Upper lobe of left lung (tissue), 6 donors: ENCODE measurements around the gene PCSK2. TPM values are rescaled to one million over a fixed set of nuclear protein-coding genes. Genes with fewer than 3 reads are reported as not detected.

Source experiments
- ATAC-seq, 2 donors: fragments of 200-7000 bp; cut with Tn5 transposase; one replicate each; pipeline ENCODE4 v1.9.1; 2022; ENCODE audit warnings: mild to moderate bottlenecking in 2 of 2, moderate library complexity in 2 of 2; ENCODE audit not compliant: low FRiP score in 2 of 2
- DNase-seq, 2 donors: peaks; one replicate each; pipeline ENCODE4 v3.0.0-alpha.2; 2019 to 2020
- H3K27ac ChIP-seq, 4 donors: fragments of 200-600 bp; sonication (generic); one replicate each; pipeline ENCODE4 v1.5.1; 2016 to 2019
- H3K27me3 ChIP-seq, 4 donors: fragments of 200-600 bp; sonication (generic); one replicate each; pipeline ENCODE4 v1.5.1; 2017 to 2019
- H3K36me3 ChIP-seq, 4 donors: fragments of 200-600 bp; sonication (generic); one replicate each; pipeline ENCODE4 v1.5.1; 2016 to 2019
- H3K4me1 ChIP-seq, 4 donors: fragments of 200-600 bp; sonication (generic); one replicate each; pipeline ENCODE4 v1.5.1; 2018 to 2019
- H3K4me3 ChIP-seq, 4 donors: fragments of 200-600 bp; sonication (generic); one replicate each; pipeline ENCODE4 v1.5.1; 2017 to 2019; ENCODE audit warnings: mild to moderate bottlenecking in 2 of 4, moderate library complexity in 1 of 4
- H3K9me3 ChIP-seq, 4 donors: fragments of 200-600 bp; sonication (generic); one replicate each; pipeline ENCODE4 v1.5.1; 2018 to 2019
- EP300 ChIP-seq, 4 donors: sonication (generic); formaldehyde crosslinking; IDR thresholded peaks; one replicate each; pipeline ENCODE4 v1.5.1; 2017; ENCODE audit warnings: antibody characterized with exemption in 4 of 4, control low read depth in 2 of 4
- POLR2A ChIP-seq, 4 donors: fragments of 450-650 bp; IDR thresholded peaks; one replicate each; pipeline ENCODE4 v1.5.1; 2016 to 2017; ENCODE audit warnings: antibody characterized with exemption in 4 of 4, mild to moderate bottlenecking in 2 of 4
- POLR2AphosphoS5 ChIP-seq, 2 donors: sonication (generic); formaldehyde crosslinking; IDR thresholded peaks; one replicate each; pipeline ENCODE4 v1.5.1; 2017; ENCODE audit warnings: antibody characterized with exemption in 2 of 2
- WGBS, 2 donors: methylation state at CpG; one replicate each; pipeline ENCODE4 v1.1.5; 2017 to 2018; 5-methylcytosine and 5-hydroxymethylcytosine counted together
- small RNA-seq, 4 donors: library from RNA; depleted of rRNA; stranded (forward); fragments of <200 nt; gene quantifications; one replicate each; pipeline ENCODE3, GENCODE V24; 2016
- total RNA-seq, 6 donors: library from RNA; depleted of rRNA in 4 of 6; stranded (reverse); fragments of >200 nt in 4 of 6; gene quantifications; one replicate each; pipeline versions ENCODE4 v1.1.0 to v1.2.1, GENCODE V29; 2016 to 2021
- TF ChIP-seq, protein P1 (sequence below), 6 experiments: fragments of 450-650 bp in 4 of 6; fragments of 200-600 bp in 2 of 6; sonication (generic) in 2 of 6; IDR thresholded peaks; one replicate each; pipeline ENCODE4 v1.5.1; 2016 to 2019; ENCODE audit warnings: antibody characterized with exemption in 6 of 6
- donor health status: DM: no; HTN: no; CAD: no; lungs with moderate emphysema.
- donor health status: DM: no; HTN: yes; CAD: no; lungs with severe emphysema.

PCSK2 gene
- total RNA-seq, 6 donors from 2014 or later, result 1.4 to 75.3 (median 15.9) TPM

DNA sequence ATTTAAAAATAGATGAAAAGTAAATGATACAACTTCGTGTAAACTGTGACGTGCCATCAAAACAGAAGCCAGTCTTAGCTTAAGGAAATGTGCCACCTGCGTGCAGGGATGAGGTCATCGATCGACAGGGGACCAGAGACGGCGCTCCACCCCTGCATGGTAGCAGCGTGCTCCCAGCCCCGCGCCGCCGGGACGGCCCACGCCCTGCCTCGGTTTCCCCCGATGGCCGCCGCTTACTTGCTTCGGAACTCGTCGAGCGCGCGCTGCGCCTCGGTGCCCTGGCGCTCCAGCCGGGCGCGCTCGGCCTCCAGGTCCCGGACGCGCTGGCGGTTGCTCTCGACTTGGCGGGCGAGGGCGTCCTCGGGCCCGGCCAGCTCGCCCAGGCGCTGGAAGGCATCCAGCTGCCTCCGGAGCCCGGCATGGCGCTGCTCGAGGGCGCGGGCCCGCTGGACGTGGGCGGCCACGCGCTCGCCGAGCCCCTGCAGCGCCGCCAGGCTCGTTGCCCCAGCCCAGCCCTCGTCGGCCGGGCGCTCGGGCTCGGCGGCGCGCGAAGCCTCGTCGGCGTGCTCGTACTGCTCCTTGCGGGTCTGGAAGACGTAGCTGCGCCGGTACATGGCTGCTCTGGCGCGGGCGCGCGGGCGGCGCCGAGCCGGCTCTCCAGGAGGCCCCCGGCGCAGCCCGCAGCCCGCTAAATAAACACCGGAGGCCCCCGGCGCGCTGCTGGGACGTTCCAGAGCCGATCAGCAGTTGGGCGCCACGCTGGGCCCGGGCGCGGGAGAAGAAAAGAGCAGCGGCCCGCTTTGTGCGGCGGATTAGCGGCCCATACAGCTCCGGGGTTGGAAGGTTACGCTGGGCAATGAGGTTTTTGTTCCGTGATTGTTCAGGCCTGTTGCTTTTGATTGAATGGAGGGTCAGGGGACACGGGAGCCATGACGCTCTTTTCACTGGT lies 304.1 kb downstream of the PCSK2 start, which contains the start of gene BFSP1:
BFSP1 (minus strand) TSS at position 664 of the 949 bp plus-strand sequence; CDS start at position 614, 50 bp downstream.
- ATAC-seq (peak; percentile 57 to 84), DNase-seq (peak; percentile 48 to 93)
- TF ChIP-seq POLR2AphosphoS5 (IDR thresholded peaks at IDR 0.05), result no peak
- TF ChIP-seq EP300 (IDR thresholded peaks at IDR 0.05), result no peak
- TF ChIP-seq POLR2A (IDR thresholded peaks at IDR 0.05), result peak in 1 of 4 donors; percentile 12
- TF ChIP-seq, protein P1, sequence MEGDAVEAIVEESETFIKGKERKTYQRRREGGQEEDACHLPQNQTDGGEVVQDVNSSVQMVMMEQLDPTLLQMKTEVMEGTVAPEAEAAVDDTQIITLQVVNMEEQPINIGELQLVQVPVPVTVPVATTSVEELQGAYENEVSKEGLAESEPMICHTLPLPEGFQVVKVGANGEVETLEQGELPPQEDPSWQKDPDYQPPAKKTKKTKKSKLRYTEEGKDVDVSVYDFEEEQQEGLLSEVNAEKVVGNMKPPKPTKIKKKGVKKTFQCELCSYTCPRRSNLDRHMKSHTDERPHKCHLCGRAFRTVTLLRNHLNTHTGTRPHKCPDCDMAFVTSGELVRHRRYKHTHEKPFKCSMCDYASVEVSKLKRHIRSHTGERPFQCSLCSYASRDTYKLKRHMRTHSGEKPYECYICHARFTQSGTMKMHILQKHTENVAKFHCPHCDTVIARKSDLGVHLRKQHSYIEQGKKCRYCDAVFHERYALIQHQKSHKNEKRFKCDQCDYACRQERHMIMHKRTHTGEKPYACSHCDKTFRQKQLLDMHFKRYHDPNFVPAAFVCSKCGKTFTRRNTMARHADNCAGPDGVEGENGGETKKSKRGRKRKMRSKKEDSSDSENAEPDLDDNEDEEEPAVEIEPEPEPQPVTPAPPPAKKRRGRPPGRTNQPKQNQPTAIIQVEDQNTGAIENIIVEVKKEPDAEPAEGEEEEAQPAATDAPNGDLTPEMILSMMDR (IDR thresholded peaks at IDR 0.05), result no peak
- Histone ChIP-seq H3K36me3 (no peaks in the 10 kb centered on the region), H3K27me3 (no peaks in the 10 kb centered on the region), H3K4me1 (peaks cover 3 to 28% (median 8%) of the 10 kb centered on the region in 4 donors), H3K27ac (peak within 1 kb of the TSS; percentile 53 to 84 (median 64)), H3K4me3 (peak within 1 kb of the TSS; percentile 57 to 66 (median 62)), H3K9me3 (no peaks in the 10 kb centered on the region)
- WGBS, 2 donors, result 1 to 7% methylated on average over 11 to 72 of the region's 111 CpGs

DNA sequence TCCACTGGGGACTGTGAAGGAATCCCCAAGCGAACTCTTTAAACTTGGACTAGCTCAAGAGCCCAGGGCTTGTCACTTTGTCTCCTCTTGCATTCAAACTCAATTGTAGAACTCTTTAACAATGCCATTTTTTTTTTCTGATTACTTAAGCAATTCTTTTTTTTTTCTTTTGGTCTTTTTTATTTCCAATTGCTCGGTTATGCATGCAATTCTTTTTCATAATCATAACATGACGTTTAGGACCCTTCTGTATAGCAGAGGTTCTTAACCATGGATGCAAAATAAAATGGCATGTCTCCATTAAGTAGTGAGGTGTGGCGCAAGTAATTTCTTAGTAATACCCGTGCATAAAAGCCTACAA lies 304.8 kb downstream of the PCSK2 start:
- WGBS, 2 donors, result 61 to 65% methylated on average over 5 of the region's 5 CpGs
- Histone ChIP-seq H3K9me3 (no peaks in the 10 kb centered on the region), H3K4me1 (peaks cover 3 to 28% (median 8%) of the 10 kb centered on the region in 4 donors), H3K27me3 (no peaks in the 10 kb centered on the region), H3K36me3 (no peaks in the 10 kb centered on the region), H3K4me3 (peak overlapping the region in 3 of 4 donors; percentile 59 to 66 (median 64)), H3K27ac (peak overlapping the region; percentile 53 to 84 (median 64))
- DNase-seq, result no peak
- no peak for TF ChIP-seq POLR2AphosphoS5 (IDR thresholded peaks at IDR 0.05)
- TF ChIP-seq, protein P1 (IDR thresholded peaks at IDR 0.05), result no peak
- TF ChIP-seq POLR2A (IDR thresholded peaks at IDR 0.05), result no peak
- TF ChIP-seq EP300 (IDR thresholded peaks at IDR 0.05), result no peak
- no peak for ATAC-seq

DNA sequence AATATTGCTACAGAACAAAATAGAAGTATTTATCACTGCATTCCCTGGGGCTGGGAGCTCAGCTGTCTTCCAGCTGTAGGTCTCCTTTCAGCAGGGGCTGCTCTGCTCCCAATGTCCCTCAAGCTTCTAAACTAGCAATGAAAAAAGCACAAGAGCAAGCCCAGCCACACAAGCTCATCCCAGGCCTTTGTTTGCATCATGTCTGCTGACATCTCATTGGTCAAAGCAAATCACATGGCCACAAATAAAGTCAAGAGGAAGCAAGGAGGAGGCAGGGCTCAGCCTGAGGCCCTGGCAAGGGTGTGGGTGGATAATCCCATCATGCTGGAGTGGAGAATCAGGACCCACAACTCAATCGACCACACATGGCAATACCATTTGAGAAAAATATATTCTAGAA lies 306.6 kb downstream of the PCSK2 start:
- peaks cover 3 to 28% (median 11%) of the 10 kb centered on the region in 4 donors for H3K4me1 ChIP-seq
- no peaks in the 10 kb centered on the region for H3K36me3 ChIP-seq
- no peaks in the 10 kb centered on the region for H3K27me3 ChIP-seq
- ATAC-seq, result no peak
- TF ChIP-seq, protein P1 (IDR thresholded peaks at IDR 0.05), result no peak
- TF ChIP-seq POLR2A (IDR thresholded peaks at IDR 0.05), result no peak
- no peak for TF ChIP-seq EP300 (IDR thresholded peaks at IDR 0.05)
- no peak for TF ChIP-seq POLR2AphosphoS5 (IDR thresholded peaks at IDR 0.05)
- WGBS, 2 donors, result 45 to 47% methylated on average over 1 of the region's 1 CpG
- H3K9me3 ChIP-seq, result no peaks in the 10 kb centered on the region
- H3K4me3 ChIP-seq, result no peak overlapping the region
- H3K27ac ChIP-seq, result no peak overlapping the region
- peak in 1 of 2 donors; percentile 40 for DNase-seq

DNA sequence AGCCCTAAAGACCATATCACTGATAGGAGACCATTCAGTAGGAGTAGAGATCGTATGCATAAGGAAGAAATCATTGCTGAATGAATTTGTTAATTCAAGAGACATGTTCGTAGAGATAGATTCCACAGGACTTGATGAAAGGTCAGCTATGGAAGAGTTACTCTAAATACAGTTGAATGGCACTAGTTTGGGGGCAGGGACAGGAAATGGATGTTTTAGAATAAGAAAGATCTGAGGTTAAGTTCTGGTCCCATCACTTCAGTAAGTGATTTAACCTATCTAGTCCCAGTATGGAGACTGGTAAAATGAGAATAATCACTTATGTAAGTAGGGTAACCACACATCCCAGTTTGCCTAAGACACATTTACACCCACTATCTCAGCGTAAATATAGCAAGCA lies 307.2 kb downstream of the PCSK2 start:
- WGBS, 2 donors, result 87 to 92% methylated on average over 3 of the region's 3 CpGs
- Histone ChIP-seq H3K4me1 (peaks cover 3 to 28% (median 11%) of the 10 kb centered on the region in 4 donors), H3K27me3 (no peaks in the 10 kb centered on the region), H3K36me3 (no peaks in the 10 kb centered on the region), H3K9me3 (no peaks in the 10 kb centered on the region), H3K27ac (no peak overlapping the region), H3K4me3 (no peak overlapping the region)
- DNase-seq, result no peak
- no peak for ATAC-seq
- TF ChIP-seq EP300 (IDR thresholded peaks at IDR 0.05) (no peak), POLR2AphosphoS5 (IDR thresholded peaks at IDR 0.05) (no peak), POLR2A (IDR thresholded peaks at IDR 0.05) (no peak)
- TF ChIP-seq, protein P1 (IDR thresholded peaks at IDR 0.05), result no peak

Small RNA genes lying within 50 kb of the gene (small RNA-seq; reads per million reads assigned to genes)
- gene AL359511.1, result 0 reads per million in 4 donors
- 0 to 0.11 (median 0) reads per million in 4 donors for gene RNU1-131P
- 0 reads per million in 4 donors for gene RNU6-27P
